HCT116 (cell line): ENCODE measurements around the gene MEIOB.

ENCODE experiments used
- CEBPB ChIP-seq: IDR thresholded peaks from 2 replicates; pipeline ENCODE4 v1.6.1; 2012; ENCODE audit warnings: low read depth
- CTCF ChIP-seq, 3 experiments: fragments of 200-600 bp in 1 of 3; sonication (generic) in 1 of 3; IDR thresholded peaks in 2 of 3; conservative IDR thresholded peaks in 1 of 3; 2 replicates each; pipeline ENCODE4 v1.5.1; 2012 to 2017; ENCODE audit warnings: low read depth in 2 of 3, low read length in 2 of 3, antibody characterized with exemption in 1 of 3, borderline replicate concordance in 1 of 3, control low read depth in 1 of 3, mild to moderate bottlenecking in 1 of 3, mixed read lengths in 1 of 3, mixed run types in 1 of 3, moderate library complexity in 1 of 3; ENCODE audit not compliant: insufficient read depth in 1 of 3
- ELF1 ChIP-seq: IDR thresholded peaks from 2 replicates; pipeline ENCODE4 v1.6.1; 2012; ENCODE audit warnings: low read depth, borderline replicate concordance
- EZH2 ChIP-seq: fragments of 200-600 bp; sonication (generic); IDR thresholded peaks from 2 replicates; pipeline ENCODE4 v1.6.1; 2017; ENCODE audit warnings: antibody characterized with exemption, mixed run types
- EZH2phosphoT487 ChIP-seq: fragments of 200-600 bp; IDR thresholded peaks from 2 replicates; pipeline ENCODE4 v1.6.1; 2018; ENCODE audit warnings: antibody characterized with exemption, borderline replicate concordance
- MAX ChIP-seq: IDR thresholded peaks from 2 replicates; pipeline ENCODE4 v1.6.1; 2012
- POLR2A ChIP-seq: IDR thresholded peaks from 2 replicates; pipeline ENCODE4 v1.7.0; 2011; ENCODE audit warnings: borderline replicate concordance; ENCODE audit not compliant: insufficient read depth, insufficient read length; ENCODE audit errors: extremely low read depth
- POLR2AphosphoS5 ChIP-seq: IDR thresholded peaks from 2 replicates; pipeline ENCODE4 v1.6.1; 2011; ENCODE audit warnings: mild to moderate bottlenecking, low read depth, low read length, moderate library complexity
- RAD21 ChIP-seq: IDR thresholded peaks from 2 replicates; pipeline ENCODE4 v1.6.1; 2012; ENCODE audit warnings: low read depth, mild to moderate bottlenecking
- SIN3A ChIP-seq: IDR thresholded peaks from 2 replicates; pipeline ENCODE4 v1.6.1; 2012; ENCODE audit warnings: low read depth
- ZFX ChIP-seq: fragments of 450-650 bp; IDR thresholded peaks from 2 replicates; pipeline ENCODE4 v1.6.1; 2017

- TF ChIP-seq ELF1 (no peak), CTCF (IDR thresholded peaks at IDR 0.05 in 2 of 3, conservative IDR thresholded peaks at IDR 0.05 in 1 of 3; ENCODE audit: borderline replicate concordance in 1 of 3, insufficient read depth in 1 of 3, low read depth in 2 of 3, low read length in 2 of 3) (no peak), EZH2 (no peak), RAD21 (no peak), POLR2A (no peak), MAX (no peak), EZH2phosphoT487 (no peak), ZFX (no peak), SIN3A (no peak), CEBPB (no peak), POLR2AphosphoS5 (no peak)
Measured at GRCh38 chr16:1820946-1821290, 51.0 kb downstream of the MEIOB start.
